CD4-positive, alpha-beta T cell treated with Interleukin-12 subunit alpha and Interleukin-12 subunit beta, for 1 hour (primary cell): ENCODE measurements around the gene ATP6V0D1.

ENCODE experiments used
- DNase-seq: peaks from one replicate; pipeline ENCODE4 v3.0.0-alpha.2; 2020

Gene ATP6V0D1

GRCh38 chr16:67388191-67388590 lies 92.8 kb downstream of the ATP6V0D1 start:
- no peak for DNase-seq
